Measurements from ENCODE around the gene ANKRD11.
"Not testable (repeated sequence)": the region's sequence is repeated elsewhere in the genome, so short reads cannot be mapped to it uniquely, and the experiment has no call there.

The ANKRD11 gene

GRCh38 chr16:89330177-89330856 lies 160.0 kb downstream of the ANKRD11 start:
- no peaks in the 10 kb centered on the region for H3K27me3 ChIP-seq (ENCODE audit: insufficient read depth, low read length)
- H2BK5ac ChIP-seq (ENCODE audit: low read depth, low read length, poor library complexity), result no peak overlapping the region
- peak overlapping the region; percentile 4 for H3K4ac ChIP-seq (ENCODE audit: low read depth, low read length)
- no peak overlapping the region for H3K14ac ChIP-seq (ENCODE audit: low read length)
- no peak overlapping the region for H4K8ac ChIP-seq (ENCODE audit: low read depth, low read length)
- peaks cover 25 to 30% of the 10 kb centered on the region in 2 experiments for H3K4me1 ChIP-seq (ENCODE audit: control insufficient read depth in 1 of 2, insufficient read depth in 2 of 2, low read length in 2 of 2)
- no peak overlapping the region for H3K23ac ChIP-seq (ENCODE audit: low read length)
- H3K18ac ChIP-seq (ENCODE audit: low read length), result no peak overlapping the region
- H2AK5ac ChIP-seq (ENCODE audit: low read length), result no peak overlapping the region
- H2BK120ac ChIP-seq (ENCODE audit: insufficient read depth, low read length, poor library complexity), result no peak overlapping the region
- peaks cover 9% of the 10 kb centered on the region for H3K79me1 ChIP-seq (ENCODE audit: low read length)
- H3K79me2 ChIP-seq (ENCODE audit: control insufficient read depth, insufficient read depth, low read length, poor library complexity), result peaks cover 33% of the 10 kb centered on the region
- H2AFZ ChIP-seq (ENCODE audit: insufficient read depth, low read length, poor library complexity), result no peak overlapping the region
- DNase-seq, result peak; percentile 70 to 81
- no peak overlapping the region for H4K91ac ChIP-seq (ENCODE audit: low read depth, low read length)
- no peak overlapping the region for H3K4me3 ChIP-seq (ENCODE audit: low read depth, low read length)
- H3K36me3 ChIP-seq (ENCODE audit: control insufficient read depth in 1 of 2, insufficient read depth in 2 of 2, low read length in 2 of 2), result peaks cover 6 to 8% of the 10 kb centered on the region in 2 experiments
- no peak overlapping the region for H2BK12ac ChIP-seq (ENCODE audit: low read length)
- H3K4me2 ChIP-seq (ENCODE audit: low read length), result no peak overlapping the region
- WGBS (ENCODE audit: extremely low coverage, insufficient coverage, insufficient read length), result no CpG with 5 or more reads among the region's 25 CpGs
- H3K9me3 ChIP-seq (ENCODE audit: insufficient read depth, low read depth, low read length), result no peaks in the 10 kb centered on the region
- no peak overlapping the region for H3K27ac ChIP-seq (ENCODE audit: low read depth, low read length)
- H3K9ac ChIP-seq (ENCODE audit: low read length), result no peak overlapping the region
- H4K12ac ChIP-seq (ENCODE audit: low read depth, low read length), result no peak overlapping the region

- no CpG with 5 or more reads among the region's 4 CpGs for WGBS (ENCODE audit: extremely low coverage, insufficient coverage, insufficient read length)
- H3K23ac ChIP-seq (ENCODE audit: low read length); H2BK120ac ChIP-seq (ENCODE audit: insufficient read depth, low read length, poor library complexity); H4K91ac ChIP-seq (ENCODE audit: low read depth, low read length); H2AFZ ChIP-seq (ENCODE audit: insufficient read depth, low read length, poor library complexity); H2BK5ac ChIP-seq (ENCODE audit: low read depth, low read length, poor library complexity); H3K4me2 ChIP-seq (ENCODE audit: low read length); H3K9me3 ChIP-seq (ENCODE audit: insufficient read depth, low read depth, low read length); H3K27ac ChIP-seq (ENCODE audit: low read depth, low read length); H3K4ac ChIP-seq (ENCODE audit: low read depth, low read length); H3K14ac ChIP-seq (ENCODE audit: low read length); DNase-seq; H3K27me3 ChIP-seq (ENCODE audit: insufficient read depth, low read length); H3K4me3 ChIP-seq (ENCODE audit: low read depth, low read length); H4K8ac ChIP-seq (ENCODE audit: low read depth, low read length); H2AK5ac ChIP-seq (ENCODE audit: low read length); H4K12ac ChIP-seq (ENCODE audit: low read depth, low read length); H2BK12ac ChIP-seq (ENCODE audit: low read length); H3K18ac ChIP-seq (ENCODE audit: low read length); H3K9ac ChIP-seq (ENCODE audit: low read length); H3K79me1 ChIP-seq (ENCODE audit: low read length): not testable (repeated sequence)
- H3K79me2 ChIP-seq (ENCODE audit: control insufficient read depth, insufficient read depth, low read length, poor library complexity), result peaks cover 35% of the 10 kb centered on the region
- H3K36me3 ChIP-seq (ENCODE audit: control insufficient read depth in 1 of 2, insufficient read depth in 2 of 2, low read length in 2 of 2), result peaks cover 6 to 11% of the 10 kb centered on the region in 2 experiments
- peaks cover 22 to 35% of the 10 kb centered on the region in 2 experiments for H3K4me1 ChIP-seq (ENCODE audit: control insufficient read depth in 1 of 2, insufficient read depth in 2 of 2, low read length in 2 of 2)
Observed at GRCh38 chr16:89329830-89330176, 160.6 kb downstream of the ANKRD11 start.

- H2AFZ ChIP-seq (ENCODE audit: insufficient read depth, low read length, poor library complexity); H3K9me3 ChIP-seq (ENCODE audit: insufficient read depth, low read depth, low read length); H3K4me3 ChIP-seq (ENCODE audit: low read depth, low read length); H3K79me1 ChIP-seq (ENCODE audit: low read length); H3K27me3 ChIP-seq (ENCODE audit: insufficient read depth, low read length); H2BK12ac ChIP-seq (ENCODE audit: low read length); H4K8ac ChIP-seq (ENCODE audit: low read depth, low read length); H2BK5ac ChIP-seq (ENCODE audit: low read depth, low read length, poor library complexity); H4K12ac ChIP-seq (ENCODE audit: low read depth, low read length); H3K27ac ChIP-seq (ENCODE audit: low read depth, low read length); H2AK5ac ChIP-seq (ENCODE audit: low read length); H3K18ac ChIP-seq (ENCODE audit: low read length); H2BK120ac ChIP-seq (ENCODE audit: insufficient read depth, low read length, poor library complexity); H4K91ac ChIP-seq (ENCODE audit: low read depth, low read length); H3K4me2 ChIP-seq (ENCODE audit: low read length); H3K14ac ChIP-seq (ENCODE audit: low read length); H3K9ac ChIP-seq (ENCODE audit: low read length); H3K23ac ChIP-seq (ENCODE audit: low read length); DNase-seq: not testable (repeated sequence)
- Histone ChIP-seq H3K4ac (ENCODE audit: low read depth, low read length) (peak overlapping the region; percentile 13), H3K79me2 (ENCODE audit: control insufficient read depth, insufficient read depth, low read length, poor library complexity) (peaks cover 34% of the 10 kb centered on the region), H3K4me1 (ENCODE audit: control insufficient read depth in 1 of 2, insufficient read depth in 2 of 2, low read length in 2 of 2) (peaks cover 18 to 27% of the 10 kb centered on the region in 2 experiments), H3K36me3 (ENCODE audit: control insufficient read depth in 1 of 2, insufficient read depth in 2 of 2, low read length in 2 of 2) (peaks cover 6 to 11% of the 10 kb centered on the region in 2 experiments)
- no CpG with 5 or more reads among the region's 41 CpGs for WGBS (ENCODE audit: extremely low coverage, insufficient coverage, insufficient read length)
Observed at GRCh38 chr16:89328412-89329400, 161.7 kb downstream of the ANKRD11 start.

- peak overlapping the region; percentile 65 for H3K4ac ChIP-seq (ENCODE audit: low read depth, low read length)
- H3K36me3 ChIP-seq (ENCODE audit: control insufficient read depth in 1 of 2, insufficient read depth in 2 of 2, low read length in 2 of 2), result peaks cover 6 to 11% of the 10 kb centered on the region in 2 experiments
- H2AFZ ChIP-seq (ENCODE audit: insufficient read depth, low read length, poor library complexity), result no peak overlapping the region
- H2BK5ac ChIP-seq (ENCODE audit: low read depth, low read length, poor library complexity), result no peak overlapping the region
- peaks cover 28 to 38% of the 10 kb centered on the region in 2 experiments for H3K4me1 ChIP-seq (ENCODE audit: control insufficient read depth in 1 of 2, insufficient read depth in 2 of 2, low read length in 2 of 2)
- no peak overlapping the region for H2BK120ac ChIP-seq (ENCODE audit: insufficient read depth, low read length, poor library complexity)
- H3K4me2 ChIP-seq (ENCODE audit: low read length), result no peak overlapping the region
- H2BK12ac ChIP-seq (ENCODE audit: low read length), result no peak overlapping the region
- H3K79me1 ChIP-seq (ENCODE audit: low read length), result peaks cover 9% of the 10 kb centered on the region
- H4K91ac ChIP-seq (ENCODE audit: low read depth, low read length), result no peak overlapping the region
- H2AK5ac ChIP-seq (ENCODE audit: low read length), result no peak overlapping the region
- H3K23ac ChIP-seq (ENCODE audit: low read length), result no peak overlapping the region
- peak overlapping the region; percentile 16 for H3K18ac ChIP-seq (ENCODE audit: low read length)
- H4K8ac ChIP-seq (ENCODE audit: low read depth, low read length), result no peak overlapping the region
- H3K14ac ChIP-seq (ENCODE audit: low read length), result no peak overlapping the region
- H3K79me2 ChIP-seq (ENCODE audit: control insufficient read depth, insufficient read depth, low read length, poor library complexity), result peaks cover 33% of the 10 kb centered on the region
- no peak for DNase-seq
- H3K27ac ChIP-seq (ENCODE audit: low read depth, low read length), result no peak overlapping the region
- no CpG with 5 or more reads among the region's 7 CpGs for WGBS (ENCODE audit: extremely low coverage, insufficient coverage, insufficient read length)
- H3K27me3 ChIP-seq (ENCODE audit: insufficient read depth, low read length), result no peaks in the 10 kb centered on the region
- no peak overlapping the region for H3K4me3 ChIP-seq (ENCODE audit: low read depth, low read length)
- no peak overlapping the region for H3K9ac ChIP-seq (ENCODE audit: low read length)
- no peak overlapping the region for H4K12ac ChIP-seq (ENCODE audit: low read depth, low read length)
- peaks cover 3% of the 10 kb centered on the region for H3K9me3 ChIP-seq (ENCODE audit: insufficient read depth, low read depth, low read length)
Observed at GRCh38 chr16:89326721-89327120, 163.6 kb downstream of the ANKRD11 start.

Measured in trophoblast cell (in vitro differentiated cells and primary cell).